Sciatic nerve (tissue), 2 donors: ENCODE measurements around the gene COPE. TPM values are rescaled to one million over a fixed set of nuclear protein-coding genes. Genes with fewer than 3 reads are reported as not detected.
A peak's percentile ranks its signal among the peaks of the same experiment; 100 is the strongest.
"Not testable (repeated sequence)": the region's sequence is repeated elsewhere in the genome, so short reads cannot be mapped to it uniquely, and the experiment has no call there.

Source experiments
- ATAC-seq: fragments of 200-7000 bp; cut with Tn5 transposase; one replicate; pipeline ENCODE4 v1.9.1; 2020; ENCODE audit warnings: mild to moderate bottlenecking, moderate library complexity
- DNase-seq: peaks from one replicate; pipeline ENCODE4 v3.0.0-alpha.2; 2020; ENCODE audit warnings: low spot score
- intact Hi-C: fragments of 100-400 bp; cut with DNase I; formaldehyde crosslinking; loops from one replicate; pipeline ENCODE4 v1.14.2; 2022
- total RNA-seq: library from RNA; stranded (reverse); fragmentation: NEBNext Ultra II Directional; extraction: Animal tissue kit (Norgen Biotek cat#: 25700); gene quantifications from one replicate; pipeline ENCODE4 v1.2.1, GENCODE V29; 2021
- donor health status: DM: no; HTN: no; CAD: no.
- donor health status: DM: no; HTN: no; CAD: no.

The COPE gene
- total RNA-seq, 1 donor from 2014 or later, result 104 TPM

DNA sequence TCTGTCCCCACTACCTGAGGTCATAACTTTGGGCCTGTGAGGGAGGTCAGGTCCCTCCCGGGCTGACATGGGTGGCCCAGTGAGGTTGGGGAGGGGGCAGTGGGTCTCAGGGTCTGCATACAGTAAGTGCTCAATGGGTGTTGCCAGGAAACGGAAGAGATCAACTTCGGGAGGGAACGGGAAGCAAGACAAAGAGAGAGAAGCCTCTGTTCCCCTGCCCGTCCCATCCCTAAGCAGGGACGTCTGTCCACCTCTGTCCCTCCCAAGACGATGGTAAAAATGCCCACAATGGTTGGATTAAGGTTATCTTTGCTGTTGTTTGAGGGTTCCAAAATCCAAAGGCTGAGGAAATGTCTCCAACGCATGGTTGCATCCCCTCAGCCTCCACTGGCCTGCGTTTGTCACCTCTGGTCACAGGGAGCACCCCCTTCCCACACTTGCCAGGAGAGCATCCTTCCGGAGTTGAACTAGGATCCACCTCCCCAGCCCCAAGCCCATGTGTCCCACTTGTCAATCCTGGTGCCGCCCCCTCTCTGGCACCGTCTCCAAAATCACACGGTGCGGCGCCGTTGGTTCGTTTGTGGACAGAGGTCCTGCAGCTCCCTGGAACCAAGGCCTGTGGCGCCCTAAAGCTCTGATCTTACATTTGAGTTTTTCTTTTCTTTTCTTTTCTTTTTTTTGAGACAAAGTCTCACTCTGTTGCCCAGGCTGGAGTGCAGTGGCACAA is 22.6 kb upstream of the COPE start:
- ATAC-seq (peak; percentile 27), DNase-seq (no peak)
- intact Hi-C loops, result no loop called here

DNA sequence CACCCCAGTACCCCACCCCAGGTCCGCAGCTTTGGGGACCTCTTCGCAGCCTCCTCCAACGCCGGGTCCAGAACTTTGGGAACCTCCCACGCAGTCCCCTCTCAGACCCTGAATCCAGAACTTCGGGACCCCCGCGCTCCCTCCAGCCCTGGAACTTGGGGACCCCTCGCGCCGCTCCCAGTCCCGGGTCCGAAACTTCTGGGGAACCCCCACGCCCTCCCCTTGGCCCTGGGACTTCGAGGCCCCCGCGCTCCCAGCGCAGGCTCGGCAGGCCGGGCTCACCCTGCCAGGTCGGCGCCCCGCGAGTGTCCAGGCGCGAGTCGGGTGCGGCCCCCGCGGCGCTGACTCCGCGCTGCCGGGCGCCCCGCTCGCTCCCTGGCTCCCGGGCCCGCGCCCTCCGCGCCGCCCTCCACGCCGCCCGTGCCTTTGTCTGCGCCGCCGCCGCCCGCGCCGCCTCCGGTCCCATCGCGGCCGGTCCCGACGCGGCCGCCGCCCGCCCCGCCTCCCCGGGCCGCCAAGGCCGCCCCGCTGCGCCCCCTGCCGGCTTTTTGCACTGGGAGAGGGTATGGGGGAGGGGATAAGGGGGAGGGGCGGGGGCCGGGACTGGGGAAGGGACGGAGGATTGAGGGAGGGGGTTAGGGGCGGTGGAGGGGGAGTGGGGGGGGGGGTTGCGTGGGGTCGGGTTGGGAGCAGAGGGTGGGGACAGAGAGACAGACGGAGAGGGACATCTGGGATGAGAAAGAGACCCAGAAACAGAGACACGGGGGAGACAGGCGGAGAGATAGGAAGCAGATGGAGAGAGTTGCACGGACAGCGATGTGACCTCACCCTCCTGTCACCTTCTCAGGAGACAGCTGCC is 21.8 kb upstream of the COPE start, which contains the start of gene HOMER3:
Gene HOMER3 (minus strand): TSS at position 449 of the 859 bp plus-strand sequence. CDS start 2,235 bp downstream, outside the sequence.
- ATAC-seq (peak; percentile 79), DNase-seq (peak; percentile 94)
- intact Hi-C loops, result no loop called here

DNA sequence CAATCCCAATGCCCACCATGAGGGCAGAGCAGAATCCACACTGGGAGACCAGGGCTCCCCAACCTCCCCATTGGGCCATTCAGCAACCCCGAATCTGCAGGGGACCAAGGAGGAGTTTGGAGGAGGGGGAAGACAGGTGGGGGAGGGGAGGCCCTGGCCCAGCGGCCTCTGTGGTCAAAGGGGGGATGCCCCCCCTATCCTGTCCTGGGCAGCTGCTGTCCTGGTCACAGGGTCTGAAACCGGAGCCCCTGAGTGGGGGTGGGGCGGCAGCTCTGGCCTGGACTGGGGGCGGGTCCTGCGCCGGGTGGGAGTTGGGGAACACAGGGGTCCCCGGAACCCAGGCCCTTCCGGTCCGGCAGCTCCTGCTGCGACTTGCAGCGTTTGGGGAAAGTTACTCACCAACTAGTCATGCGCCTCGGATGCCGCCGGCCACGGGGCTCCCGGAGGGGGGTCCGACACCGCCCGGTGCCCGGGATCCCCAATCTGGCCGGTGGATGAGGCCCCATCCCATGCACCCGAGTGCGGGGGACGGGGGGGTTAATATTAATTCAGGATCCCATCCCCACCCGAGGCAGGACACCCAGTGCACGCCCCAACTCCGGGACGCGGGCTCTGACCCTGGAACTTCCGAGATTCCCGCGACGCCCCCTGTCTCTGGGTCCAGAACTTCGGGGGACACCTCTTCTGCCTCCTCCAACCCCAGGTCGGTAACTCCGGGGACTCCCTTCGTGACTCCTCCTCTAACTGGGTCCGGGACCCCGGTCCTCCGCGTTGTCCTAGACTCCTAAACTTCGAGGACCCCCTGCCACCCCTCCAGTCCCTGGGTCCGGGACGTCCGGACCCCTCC is 21.0 kb upstream of the COPE start:
- peak; percentile 79 for ATAC-seq
- DNase-seq, result peak; percentile 82
- intact Hi-C loops, result no loop called here

DNA sequence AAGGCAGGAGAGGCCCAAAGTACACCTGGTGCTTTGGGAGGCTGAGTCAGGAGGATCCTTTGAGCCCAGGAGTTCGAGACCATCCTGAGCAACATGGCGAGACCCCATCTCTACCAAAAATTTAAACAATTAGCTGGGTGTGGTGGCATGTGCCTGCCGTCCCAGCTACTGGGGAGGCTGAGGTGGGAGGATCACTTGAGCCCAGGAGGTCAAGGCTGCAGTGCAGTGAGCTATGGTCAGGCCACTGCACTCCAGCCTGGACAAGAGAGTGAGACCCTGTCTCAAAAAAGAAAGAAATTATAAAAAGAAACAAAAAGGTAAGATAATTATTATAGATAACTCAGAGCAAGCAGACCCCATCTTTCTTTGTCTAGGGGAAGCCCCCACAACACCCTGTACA is 20.0 kb upstream of the COPE start:
- ATAC-seq (no peak), DNase-seq (no peak)
- intact Hi-C loops, result no loop called here

DNA sequence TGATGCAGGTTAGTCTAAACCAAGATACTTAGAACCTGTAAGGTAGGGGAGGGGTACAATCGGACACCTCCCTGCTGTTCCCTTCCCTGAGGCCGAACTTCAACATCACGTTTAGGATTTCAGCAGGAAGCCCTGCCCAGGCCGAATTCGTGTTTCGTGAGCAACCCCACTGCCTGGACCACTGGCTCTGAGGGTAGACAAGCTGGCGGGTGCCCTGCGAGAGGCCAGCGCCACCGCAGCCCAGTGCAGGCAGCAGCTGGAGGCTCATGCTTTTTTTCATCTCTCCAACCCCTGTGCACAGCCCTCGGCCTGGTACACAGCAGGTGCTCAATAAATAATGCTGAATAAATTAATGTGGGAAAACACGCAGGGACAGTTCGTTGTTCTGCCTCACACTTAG is 14.1 kb upstream of the COPE start:
- intact Hi-C loops, result no loop called here
- ATAC-seq, result no peak
- no peak for DNase-seq

DNA sequence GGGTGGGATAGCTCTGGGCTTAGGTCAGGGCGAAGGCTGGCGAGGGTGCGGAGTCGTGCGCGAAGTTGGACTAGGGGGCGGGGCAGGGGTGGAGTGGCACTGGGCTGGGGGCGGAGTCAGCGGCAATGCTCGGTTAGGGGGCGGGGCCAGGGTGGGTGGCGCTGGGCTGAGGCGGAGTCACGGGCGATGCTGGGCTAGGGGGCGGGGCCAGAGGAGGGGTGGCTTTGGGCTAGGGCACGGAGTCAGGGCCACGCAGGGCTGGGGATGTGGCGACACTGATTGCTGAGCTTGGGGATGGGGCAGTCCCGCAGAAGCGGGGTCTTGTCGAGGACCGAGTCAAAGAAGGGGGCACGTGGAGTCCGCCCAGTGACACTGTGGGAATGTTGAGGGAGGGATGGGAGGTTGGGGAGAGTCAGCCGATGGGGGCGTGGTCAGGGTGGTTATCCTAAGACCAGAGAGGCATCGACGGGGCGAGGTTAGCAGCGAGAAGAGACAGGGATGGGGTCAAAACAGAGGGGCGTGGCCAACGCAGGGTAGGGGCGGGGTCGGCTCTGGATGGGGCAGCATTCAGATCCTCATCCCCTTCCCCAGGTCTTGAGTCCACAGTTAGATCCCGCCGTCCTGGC is 13.1 kb upstream of the COPE start:
- intact Hi-C loops, result no loop called here
- peak; percentile 94 for DNase-seq
- ATAC-seq, result peak; percentile 94

DNA sequence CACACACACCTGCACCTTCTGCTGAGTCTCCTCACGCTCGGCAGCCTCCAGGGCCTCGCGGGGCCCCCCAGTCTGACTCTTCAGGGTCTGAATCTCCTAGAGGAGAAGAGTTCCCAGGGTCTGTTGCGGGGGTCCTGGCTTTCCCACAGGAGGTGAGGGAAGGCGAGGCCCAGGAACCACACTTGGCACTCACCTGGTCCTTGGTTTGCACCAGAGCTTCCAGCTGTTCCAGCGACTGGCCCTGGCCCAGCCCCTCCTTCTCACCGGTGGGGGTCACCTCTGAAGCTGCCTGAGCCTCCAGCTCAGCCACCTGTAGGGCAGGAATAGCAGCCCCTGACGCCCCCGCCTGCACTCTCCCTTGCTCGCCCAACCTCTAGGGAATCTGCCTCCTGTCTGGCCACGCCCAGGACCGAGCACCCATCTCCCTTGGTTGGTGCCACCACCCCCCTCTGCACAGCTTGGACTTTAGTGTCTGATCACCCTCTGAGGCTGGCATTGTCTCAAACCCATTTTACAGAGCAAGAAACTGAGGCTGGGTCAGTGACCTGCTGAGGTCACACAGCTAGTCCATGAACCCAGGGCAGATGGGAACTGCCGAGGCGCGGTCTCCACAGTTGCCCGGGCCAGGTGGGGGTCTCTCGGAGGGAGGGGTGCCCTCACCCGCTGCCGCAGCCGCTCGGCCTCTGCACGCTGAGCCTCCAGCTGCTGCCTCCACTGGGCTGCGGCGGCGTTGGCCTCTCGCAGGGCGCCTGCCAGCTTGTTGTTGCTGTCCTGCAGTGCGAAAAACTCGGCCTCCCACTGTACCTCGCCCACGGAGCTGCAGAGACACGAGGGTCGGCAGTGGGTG is 12.4 kb upstream of the COPE start:
- intact Hi-C loops, result no loop called here
- ATAC-seq, result no peak
- DNase-seq, result no peak

DNA sequence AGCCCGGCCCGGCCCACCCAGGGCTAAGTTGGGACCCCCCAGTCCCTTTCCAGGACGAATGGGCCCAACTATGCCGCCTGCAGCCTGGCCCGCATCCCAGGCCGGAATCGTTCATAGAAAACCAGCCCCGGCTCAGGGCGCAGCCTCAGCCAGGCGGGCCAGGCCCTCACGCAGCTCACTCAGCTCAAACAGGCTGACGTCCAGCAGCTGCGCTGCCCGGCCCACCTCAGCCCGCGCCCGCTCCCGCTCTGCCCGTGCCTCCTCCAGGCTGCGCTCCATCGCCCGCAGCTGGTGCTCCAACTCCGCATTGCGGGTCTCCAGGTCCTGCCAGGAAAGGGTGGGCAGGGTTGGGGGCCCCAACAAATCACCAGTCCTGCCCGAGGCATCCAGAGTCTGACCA is 10.1 kb upstream of the COPE start:
- ATAC-seq (no peak), DNase-seq (no peak)
- intact Hi-C loops, result no loop called here

DNA sequence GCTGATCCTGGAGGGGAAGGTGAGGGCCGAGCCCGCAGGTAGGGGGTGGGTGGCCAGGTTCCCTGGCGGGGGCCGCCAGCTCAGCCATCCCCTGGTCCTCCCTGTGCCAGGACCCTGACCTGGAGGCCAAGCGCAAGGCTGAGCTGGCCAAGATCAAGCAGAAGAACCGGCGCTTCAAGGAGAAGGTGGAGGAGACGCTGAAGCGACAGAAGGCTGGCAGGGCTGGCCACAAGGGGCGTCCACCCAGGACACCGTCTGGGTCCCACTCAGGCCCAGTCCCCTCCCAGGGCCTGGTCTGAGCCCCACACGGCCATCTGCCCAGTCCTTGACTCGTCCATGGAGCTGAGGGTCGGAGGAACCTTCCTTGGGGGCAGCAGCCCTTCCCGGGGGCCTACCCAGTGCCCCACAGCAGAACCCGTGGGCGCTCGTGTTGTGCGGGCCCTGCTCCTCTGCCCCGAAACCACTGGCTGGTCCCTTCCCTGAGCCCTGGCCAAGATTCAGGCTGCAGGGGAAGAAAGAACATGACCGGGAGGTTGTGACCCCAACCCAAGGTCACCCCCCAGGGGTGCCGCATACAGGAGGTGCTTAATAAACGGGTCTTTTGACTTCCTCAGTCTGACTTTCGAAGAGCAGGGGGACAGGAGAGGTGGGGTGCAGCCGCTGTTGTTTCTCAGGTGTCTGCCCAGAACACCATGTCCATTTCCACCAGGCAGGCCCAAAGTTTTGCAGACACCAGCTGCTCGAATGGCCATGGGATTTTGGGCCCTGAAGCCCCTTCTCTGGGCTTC is 9.0 kb upstream of the COPE start:
- no peak for DNase-seq
- ATAC-seq, result no peak
- intact Hi-C loops, result no loop called here

DNA sequence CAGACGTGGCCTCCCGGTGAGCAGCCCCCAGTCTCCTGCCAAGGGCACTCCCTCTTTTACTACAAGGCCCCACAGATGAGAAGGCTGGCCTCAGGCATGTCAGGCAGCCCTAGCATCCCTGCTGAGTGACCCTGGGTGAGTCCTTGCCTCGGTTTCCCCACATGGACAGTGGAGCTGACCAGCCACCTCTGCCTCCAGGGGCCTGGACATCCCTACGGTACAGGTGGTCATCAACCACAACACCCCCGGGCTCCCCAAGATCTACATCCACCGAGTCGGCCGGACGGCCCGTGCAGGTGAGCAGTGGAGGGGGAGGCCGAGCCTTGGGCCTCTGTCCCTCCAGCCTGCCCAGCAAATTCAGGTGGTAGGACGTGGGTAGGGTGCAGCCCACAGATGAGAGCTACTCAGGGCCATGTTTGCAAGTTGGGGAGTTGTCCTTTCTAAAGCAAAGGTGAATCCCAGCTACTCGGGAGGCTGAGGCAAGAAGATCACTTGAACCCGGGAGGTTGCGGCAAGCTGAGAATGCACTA is 5.6 kb upstream of the COPE start:
- ATAC-seq, result no peak
- intact Hi-C loops, result no loop called here
- DNase-seq, result no peak

DNA sequence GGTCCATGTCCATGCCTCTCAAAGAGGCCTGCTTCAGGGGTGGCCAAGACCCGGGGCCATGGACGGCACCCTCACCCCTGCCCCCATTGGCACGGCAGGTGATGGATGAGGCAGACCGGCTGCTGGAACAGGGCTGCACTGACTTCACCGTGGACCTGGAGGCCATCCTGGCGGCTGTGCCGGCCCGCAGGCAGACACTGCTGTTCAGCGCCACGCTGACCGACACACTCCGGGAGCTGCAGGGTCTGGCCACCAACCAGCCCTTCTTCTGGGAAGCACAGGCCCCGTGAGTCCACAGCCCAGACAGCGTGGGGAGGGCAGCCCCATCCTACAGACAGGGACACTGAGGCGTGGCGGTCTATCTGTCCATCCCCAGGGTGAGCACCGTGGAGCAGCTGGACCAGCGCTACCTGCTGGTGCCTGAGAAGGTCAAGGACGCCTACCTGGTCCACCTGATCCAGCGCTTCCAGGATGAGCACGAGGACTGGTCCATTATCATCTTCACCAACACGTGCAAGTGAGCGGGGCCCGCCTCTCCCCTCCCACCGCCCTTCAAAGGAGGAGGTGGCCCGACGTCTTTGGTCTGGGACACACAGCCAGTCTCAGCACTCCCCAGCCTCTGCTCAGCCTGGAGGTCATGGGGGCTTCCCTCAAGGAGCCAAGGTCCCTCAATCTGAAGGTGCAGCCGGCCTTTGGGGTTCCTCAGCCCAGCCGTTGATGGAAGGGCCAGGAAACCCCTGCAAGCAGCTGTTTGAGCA is 3.2 kb upstream of the COPE start:
- no peak for ATAC-seq
- intact Hi-C loops, result no loop called here
- DNase-seq, result no peak

DNA sequence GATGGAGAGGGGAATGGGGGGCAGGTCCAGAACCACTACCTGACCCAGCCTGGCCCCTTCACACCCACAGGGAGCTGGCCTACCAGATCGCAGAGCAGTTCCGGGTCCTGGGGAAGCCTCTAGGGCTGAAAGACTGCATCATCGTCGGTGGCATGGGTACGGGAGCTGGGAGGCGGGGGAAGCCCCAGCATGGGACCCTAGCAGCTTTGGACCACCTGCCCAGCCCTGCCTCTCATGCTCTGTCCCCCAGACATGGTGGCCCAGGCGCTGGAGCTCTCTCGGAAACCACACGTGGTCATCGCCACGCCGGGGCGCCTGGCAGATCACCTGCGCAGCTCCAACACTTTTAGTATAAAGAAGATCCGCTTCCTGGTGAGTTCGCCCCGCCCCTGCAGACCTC is 2.4 kb upstream of the COPE start:
- intact Hi-C loops, result no loop called here
- ATAC-seq, result no peak
- DNase-seq, result no peak

DNA sequence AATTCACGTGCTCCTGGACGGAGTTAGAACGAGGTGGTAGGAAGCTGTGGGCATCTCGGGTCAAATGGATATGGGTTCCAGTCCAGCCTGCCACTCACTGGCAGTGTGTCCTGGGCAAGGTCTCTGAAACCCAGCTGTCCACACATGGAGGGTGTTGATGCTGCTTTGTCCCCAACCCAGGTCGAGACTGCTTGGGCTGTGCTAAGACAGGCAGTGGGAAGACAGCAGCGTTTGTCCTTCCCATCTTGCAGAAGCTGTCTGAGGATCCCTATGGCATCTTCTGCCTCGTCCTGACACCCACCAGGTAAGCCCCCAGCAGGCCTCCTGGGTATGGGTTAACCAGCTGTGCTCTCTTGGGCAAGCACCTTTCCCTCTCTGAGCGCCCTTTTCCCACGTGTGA is 1.2 kb upstream of the COPE start:
- ATAC-seq (no peak), DNase-seq (no peak)
- intact Hi-C loops, result no loop called here

DNA sequence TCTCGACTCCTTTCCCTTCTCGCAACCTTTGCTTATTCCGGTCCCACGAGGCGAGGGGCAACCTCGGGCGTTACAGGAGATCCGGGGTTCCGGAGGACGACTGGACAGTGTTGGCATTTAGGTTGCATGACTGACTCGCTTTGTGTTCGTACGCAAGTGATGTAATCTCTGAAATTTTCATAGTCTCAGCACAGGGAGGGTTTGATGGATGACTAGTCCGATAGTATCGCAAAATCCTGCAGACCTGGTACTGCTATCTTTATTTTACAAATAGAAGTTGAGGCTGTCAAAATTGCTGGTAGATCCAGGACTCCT is 670 bp upstream of the COPE start:
- no peak for ATAC-seq
- intact Hi-C loops, result no loop called here
- DNase-seq, result no peak

DNA sequence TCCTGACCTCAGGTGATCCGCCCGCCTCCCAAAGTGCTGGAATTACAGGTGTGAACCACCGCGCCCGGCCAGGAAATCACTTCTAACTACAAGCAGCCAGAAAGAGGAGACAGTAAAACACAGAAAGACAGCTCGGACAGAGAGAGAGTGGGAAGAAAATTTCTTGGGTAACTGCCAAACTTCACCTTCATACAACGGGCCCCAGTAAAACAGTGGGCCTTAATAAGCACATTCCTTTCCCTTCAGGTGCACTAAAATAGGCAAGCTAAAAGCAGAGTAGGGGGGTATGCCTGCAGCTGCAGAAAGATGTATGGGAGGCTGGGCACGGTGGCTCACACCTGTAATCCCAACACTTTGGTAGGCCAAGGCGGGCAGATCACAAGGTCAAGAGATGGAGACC is 1.6 kb downstream of the COPE start:
- ATAC-seq, DNase-seq, intact Hi-C loops: not testable (repeated sequence)

DNA sequence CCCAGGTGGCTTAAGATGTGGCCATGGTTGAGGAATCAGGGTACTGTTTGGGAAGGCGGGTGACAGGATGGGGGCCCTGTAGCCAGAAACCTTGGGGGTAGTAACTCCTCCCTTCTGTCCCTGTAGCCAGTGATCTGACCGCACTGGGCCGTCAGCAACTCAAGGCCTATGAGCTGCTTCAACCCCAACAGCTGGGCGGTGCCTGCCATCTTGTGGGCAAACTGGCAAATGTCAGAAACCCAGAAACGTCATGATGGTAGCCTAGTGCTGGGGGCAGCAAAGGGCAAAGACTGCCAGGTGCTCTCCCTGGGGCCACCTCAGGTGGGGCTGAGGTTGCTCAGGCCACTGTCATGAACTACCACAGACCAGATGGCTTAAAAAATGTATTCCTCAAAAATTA is 3.5 kb downstream of the COPE start:
- no peak for ATAC-seq

DNA sequence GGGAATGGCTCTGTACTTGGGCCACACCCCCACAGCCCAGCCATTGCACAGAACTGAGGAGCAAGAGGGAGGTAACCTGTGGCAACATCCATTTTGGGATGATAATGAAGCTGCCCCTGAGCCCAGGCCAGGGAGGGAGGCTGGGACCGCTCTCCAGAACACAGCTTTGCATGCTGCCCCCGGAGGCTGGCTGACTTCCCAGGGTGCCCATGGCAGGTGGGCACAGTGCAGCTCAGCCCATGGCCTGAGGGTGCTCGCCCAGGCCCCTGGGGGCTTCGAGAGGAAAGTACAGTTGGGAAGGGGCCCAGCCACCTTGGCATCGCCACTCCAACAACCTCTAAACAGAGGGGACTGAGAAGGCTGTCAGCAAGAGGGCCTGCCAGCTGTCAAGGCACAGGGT is 5.7 kb downstream of the COPE start:
- DNase-seq (no peak), ATAC-seq (no peak)
- intact Hi-C loops, result no loop called here

More for the DNA sequence above, 3.5 kb downstream of the COPE start:
- no peak for DNase-seq
- intact Hi-C loops, result no loop called here
